ENCODE data around the gene TOM1L2. TPM values are rescaled to one million over a fixed set of nuclear protein-coding genes. Genes with fewer than 3 reads are reported as not detected.
"Not testable (repeated sequence)": the region's sequence is repeated elsewhere in the genome, so short reads cannot be mapped to it uniquely, and the experiment has no call there.

Gene TOM1L2
- total RNA-seq, 3 donors from 2014 or later: 5.5 to 6.6 (median 5.5) TPM

DNA sequence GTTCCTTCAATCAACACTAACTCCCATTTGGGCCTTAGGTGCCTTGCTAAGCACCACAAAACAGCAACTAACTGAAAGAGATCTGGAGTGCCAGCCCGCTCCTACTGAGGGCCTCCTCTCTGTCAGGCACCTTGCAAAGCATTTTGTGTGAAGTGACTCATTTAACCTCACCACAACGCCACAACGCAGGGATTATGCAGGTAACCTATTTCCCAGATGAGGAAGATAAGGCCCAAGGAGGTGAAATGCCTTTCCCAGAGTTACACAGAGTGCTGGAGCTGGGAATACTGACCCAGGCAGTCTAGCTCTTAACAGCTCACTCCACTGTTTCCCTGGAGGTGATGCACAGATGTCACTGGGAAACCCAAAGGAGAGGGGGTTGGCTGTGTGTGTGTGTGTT lies 33.3 kb upstream of the TOM1L2 start:
- no peak overlapping the region for H3K4me3 Mint-ChIP-seq
- H3K27me3 Mint-ChIP-seq (ENCODE audit: low read depth): no peaks in the 10 kb centered on the region
- peaks cover 16% of the 10 kb centered on the region for H3K36me3 Mint-ChIP-seq (ENCODE audit: insufficient read depth)
- ATAC-seq (no peak), DNase-seq (no peak)
- no peaks in the 10 kb centered on the region for H3K9me3 Mint-ChIP-seq
- H3K4me1 Mint-ChIP-seq (ENCODE audit: low read depth): no peaks in the 10 kb centered on the region

DNA sequence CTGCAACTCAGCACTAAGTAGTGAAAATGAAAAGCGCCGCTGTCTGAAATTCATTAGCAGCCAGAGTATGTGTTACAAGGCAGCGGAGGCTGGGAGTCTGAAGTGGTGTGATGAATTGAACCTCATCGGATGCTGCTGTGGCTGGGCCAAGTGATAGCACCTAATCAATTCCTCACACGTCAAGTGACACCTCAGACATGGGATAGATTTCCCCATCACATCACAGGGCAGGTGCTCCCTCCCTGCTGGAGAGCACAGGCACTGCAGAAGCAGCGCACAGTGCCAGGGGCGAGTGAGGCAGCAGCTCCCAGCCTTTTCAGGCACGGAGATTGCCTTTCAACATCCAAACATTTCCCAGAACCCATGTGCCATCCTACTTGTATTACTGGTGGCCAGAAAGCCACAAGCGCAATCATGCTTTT lies 32.7 kb upstream of the TOM1L2 start:
- Mint-ChIP-seq H3K36me3 (ENCODE audit: insufficient read depth) (peaks cover 16% of the 10 kb centered on the region), H3K27me3 (ENCODE audit: low read depth) (no peaks in the 10 kb centered on the region), H3K4me3 (no peak overlapping the region), H3K4me1 (ENCODE audit: low read depth) (no peaks in the 10 kb centered on the region), H3K9me3 (no peaks in the 10 kb centered on the region)
- no peak for DNase-seq
- ATAC-seq: no peak

DNA sequence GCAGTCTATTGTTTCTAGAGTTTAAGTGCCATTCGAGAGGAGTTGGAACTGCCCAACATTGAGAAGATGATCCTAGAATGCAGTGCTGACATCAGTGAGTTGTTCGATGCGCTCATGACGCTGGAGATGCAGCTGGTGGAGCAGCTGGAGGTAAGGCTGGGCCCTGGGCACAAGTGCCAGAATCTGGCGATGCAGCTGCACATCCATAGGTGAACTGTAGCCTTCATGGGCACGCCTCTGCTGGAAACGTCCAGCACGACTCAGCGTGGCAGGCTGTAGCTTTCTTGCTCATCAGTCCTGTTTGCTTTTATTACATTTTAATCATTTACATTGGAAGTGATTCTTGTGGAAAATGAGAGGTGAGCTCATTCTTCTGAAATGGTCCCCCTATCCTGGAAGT lies 32.1 kb upstream of the TOM1L2 start:
- Mint-ChIP-seq H3K27me3 (ENCODE audit: low read depth) (no peaks in the 10 kb centered on the region), H3K4me1 (ENCODE audit: low read depth) (no peaks in the 10 kb centered on the region), H3K4me3 (no peak overlapping the region), H3K36me3 (ENCODE audit: insufficient read depth) (peaks cover 12% of the 10 kb centered on the region), H3K9me3 (no peaks in the 10 kb centered on the region)
- ATAC-seq (no peak), DNase-seq (no peak)

GRCh38 chr17:18002171-18002570 lies 30.0 kb upstream of the TOM1L2 start:
- Mint-ChIP-seq H3K4me3 (no peak overlapping the region), H3K9me3 (no peaks in the 10 kb centered on the region), H3K4me1 (ENCODE audit: low read depth) (no peaks in the 10 kb centered on the region), H3K36me3 (ENCODE audit: insufficient read depth) (peaks cover 4% of the 10 kb centered on the region), H3K27me3 (ENCODE audit: low read depth) (no peaks in the 10 kb centered on the region)
- DNase-seq (no peak), ATAC-seq (no peak)

GRCh38 chr17:18000030-18000408 lies 27.8 kb upstream of the TOM1L2 start:
- no peaks in the 10 kb centered on the region for H3K27me3 Mint-ChIP-seq (ENCODE audit: low read depth)
- no peak for DNase-seq
- no peak for ATAC-seq
- H3K4me1 Mint-ChIP-seq (ENCODE audit: low read depth): no peaks in the 10 kb centered on the region
- no peaks in the 10 kb centered on the region for H3K9me3 Mint-ChIP-seq
- H3K4me3 Mint-ChIP-seq: no peak overlapping the region
- no peaks in the 10 kb centered on the region for H3K36me3 Mint-ChIP-seq (ENCODE audit: insufficient read depth)

DNA sequence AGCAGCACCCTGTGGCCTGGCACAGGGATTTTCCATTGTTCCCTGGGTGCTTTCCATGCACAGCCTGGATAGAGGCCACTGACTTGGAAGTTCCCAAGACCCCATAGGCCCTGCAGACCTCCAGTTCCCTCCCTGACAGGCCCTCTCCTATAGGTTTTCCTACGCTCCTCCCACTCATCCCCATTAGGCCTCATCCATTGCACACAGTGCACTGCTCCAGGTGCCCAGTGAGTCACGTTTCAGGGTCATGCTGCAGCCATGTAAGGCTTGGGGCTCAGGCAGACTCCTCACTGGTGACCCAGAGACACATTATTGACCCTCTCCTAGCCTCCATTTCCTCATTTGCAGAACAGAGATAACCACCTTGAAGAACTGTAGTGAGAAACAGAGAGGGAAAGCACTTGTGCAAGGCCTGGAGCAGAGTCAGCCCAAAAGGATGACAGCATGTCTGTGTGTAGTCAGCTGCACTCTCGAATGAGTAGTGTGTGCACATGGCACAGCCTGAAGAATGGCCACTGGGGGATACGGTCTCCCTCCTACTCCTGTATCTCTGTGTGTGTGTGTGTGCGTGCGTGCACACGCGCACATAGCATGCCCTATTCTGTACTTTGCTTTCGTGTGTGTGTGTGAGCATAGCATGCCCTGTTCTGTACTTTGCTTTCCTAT lies 27.3 kb upstream of the TOM1L2 start:
- Mint-ChIP-seq H3K4me1 (ENCODE audit: low read depth) (no peaks in the 10 kb centered on the region), H3K9me3 (no peaks in the 10 kb centered on the region), H3K4me3 (no peak overlapping the region), H3K27me3 (ENCODE audit: low read depth) (no peaks in the 10 kb centered on the region), H3K36me3 (ENCODE audit: insufficient read depth) (no peaks in the 10 kb centered on the region)
- ATAC-seq (no peak), DNase-seq (no peak)

- no peak for DNase-seq
- H3K4me1 Mint-ChIP-seq (ENCODE audit: low read depth): no peaks in the 10 kb centered on the region
- H3K27me3 Mint-ChIP-seq (ENCODE audit: low read depth): no peaks in the 10 kb centered on the region
- no peaks in the 10 kb centered on the region for H3K36me3 Mint-ChIP-seq (ENCODE audit: insufficient read depth)
- H3K9me3 Mint-ChIP-seq: no peaks in the 10 kb centered on the region
- ATAC-seq: no peak
- no peak overlapping the region for H3K4me3 Mint-ChIP-seq
Measured at GRCh38 chr17:17998934-17999333, 26.7 kb upstream of the TOM1L2 start.

- H3K4me3 Mint-ChIP-seq: not testable (repeated sequence)
Measured at GRCh38 chr17:17995887-17996286, 23.7 kb upstream of the TOM1L2 start.

GRCh38 chr17:17994271-17995069 lies 22.3 kb upstream of the TOM1L2 start:
- no peak overlapping the region for H3K4me3 Mint-ChIP-seq
- no peaks in the 10 kb centered on the region for H3K36me3 Mint-ChIP-seq (ENCODE audit: insufficient read depth)
- ATAC-seq: peak in 1 of 2 donors; percentile 33
- no peaks in the 10 kb centered on the region for H3K9me3 Mint-ChIP-seq
- no peak for DNase-seq
- H3K4me1 Mint-ChIP-seq (ENCODE audit: low read depth): peaks cover 1% of the 10 kb centered on the region
- no peaks in the 10 kb centered on the region for H3K27me3 Mint-ChIP-seq (ENCODE audit: low read depth)

More at GRCh38 chr17:17995887-17996286, 23.7 kb upstream of the TOM1L2 start:
- not testable (repeated sequence) for H3K36me3 Mint-ChIP-seq (ENCODE audit: insufficient read depth); ATAC-seq; H3K27me3 Mint-ChIP-seq (ENCODE audit: low read depth); H3K4me1 Mint-ChIP-seq (ENCODE audit: low read depth); DNase-seq; H3K9me3 Mint-ChIP-seq

- Mint-ChIP-seq H3K36me3 (ENCODE audit: insufficient read depth) (no peaks in the 10 kb centered on the region), H3K27me3 (ENCODE audit: low read depth) (no peaks in the 10 kb centered on the region), H3K4me3 (no peak overlapping the region), H3K4me1 (ENCODE audit: low read depth) (peaks cover 1% of the 10 kb centered on the region), H3K9me3 (no peaks in the 10 kb centered on the region)
- DNase-seq (no peak), ATAC-seq (no peak)
Measured at GRCh38 chr17:17993852-17994251, 21.7 kb upstream of the TOM1L2 start.

- Mint-ChIP-seq H3K27me3 (ENCODE audit: low read depth) (no peaks in the 10 kb centered on the region), H3K4me3 (no peak overlapping the region), H3K9me3 (no peaks in the 10 kb centered on the region), H3K36me3 (ENCODE audit: insufficient read depth) (no peaks in the 10 kb centered on the region), H3K4me1 (ENCODE audit: low read depth) (peaks cover 1% of the 10 kb centered on the region)
- no peak for ATAC-seq
- DNase-seq: no peak
Measured at GRCh38 chr17:17993366-17993765, 21.2 kb upstream of the TOM1L2 start.

- H3K4me1 Mint-ChIP-seq (ENCODE audit: low read depth): peaks cover 1% of the 10 kb centered on the region
- H3K36me3 Mint-ChIP-seq (ENCODE audit: insufficient read depth): no peaks in the 10 kb centered on the region
- ATAC-seq: no peak
Measured at GRCh38 chr17:17990282-17990681, 18.1 kb upstream of the TOM1L2 start.

DNA sequence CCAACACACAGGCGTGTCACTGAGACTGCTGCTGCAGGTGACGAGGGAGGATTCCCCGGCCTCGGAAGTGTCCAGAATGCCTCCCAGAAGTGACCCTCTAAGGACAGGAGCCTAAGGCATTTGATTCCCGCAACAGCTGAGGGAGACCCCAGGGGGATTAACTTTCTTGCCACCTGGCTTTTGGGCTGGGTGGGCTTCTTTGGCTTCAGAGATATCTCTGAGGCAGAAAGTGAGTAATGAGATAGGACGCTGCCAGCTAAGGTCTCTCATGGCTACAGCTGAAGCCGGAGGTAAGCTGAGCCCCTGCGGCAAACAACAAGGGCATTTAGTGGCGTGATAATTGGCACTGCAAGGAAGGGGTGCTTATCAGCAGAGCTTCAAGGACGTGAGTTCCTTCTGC lies 17.4 kb upstream of the TOM1L2 start:
- ATAC-seq (no peak), DNase-seq (no peak)
- peaks cover 1% of the 10 kb centered on the region for H3K4me1 Mint-ChIP-seq (ENCODE audit: low read depth)
- no peak overlapping the region for H3K4me3 Mint-ChIP-seq
- H3K9me3 Mint-ChIP-seq: no peaks in the 10 kb centered on the region
- no peaks in the 10 kb centered on the region for H3K27me3 Mint-ChIP-seq (ENCODE audit: low read depth)
- no peaks in the 10 kb centered on the region for H3K36me3 Mint-ChIP-seq (ENCODE audit: insufficient read depth)

More at GRCh38 chr17:17990282-17990681, 18.1 kb upstream of the TOM1L2 start:
- no peak for DNase-seq
- no peaks in the 10 kb centered on the region for H3K27me3 Mint-ChIP-seq (ENCODE audit: low read depth)
- H3K9me3 Mint-ChIP-seq: no peaks in the 10 kb centered on the region
- no peak overlapping the region for H3K4me3 Mint-ChIP-seq

GRCh38 chr17:17989081-17989480 lies 16.9 kb upstream of the TOM1L2 start:
- Mint-ChIP-seq H3K27me3 (ENCODE audit: low read depth) (no peaks in the 10 kb centered on the region), H3K4me3 (no peak overlapping the region), H3K9me3 (no peaks in the 10 kb centered on the region), H3K36me3 (ENCODE audit: insufficient read depth) (no peaks in the 10 kb centered on the region), H3K4me1 (ENCODE audit: low read depth) (peaks cover 1% of the 10 kb centered on the region)
- ATAC-seq: no peak
- DNase-seq: no peak

DNA sequence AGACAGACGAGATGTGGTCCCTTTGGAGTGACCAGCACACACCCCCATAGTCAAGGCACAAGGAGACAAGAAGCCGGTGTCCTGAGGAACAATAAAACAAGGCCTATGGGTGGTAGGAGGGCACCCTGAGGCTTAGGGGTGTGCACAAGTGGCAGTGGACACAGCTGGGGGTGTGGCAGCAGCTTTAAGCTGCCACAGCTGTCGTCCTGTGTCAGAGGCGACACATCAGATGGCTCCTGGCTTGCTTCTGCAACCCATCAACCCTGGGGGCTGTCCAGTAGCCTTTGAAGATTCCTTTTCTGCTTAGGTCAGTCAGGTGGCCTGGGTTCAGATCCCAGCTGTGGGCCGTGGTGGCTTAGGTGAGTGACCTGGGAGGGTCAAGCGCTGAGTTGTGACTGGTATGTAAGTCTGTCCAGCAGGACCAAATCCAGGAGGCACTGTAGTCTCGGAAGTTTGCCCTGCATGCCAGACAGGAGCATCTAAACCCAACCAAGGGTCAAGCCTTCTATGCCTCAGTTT lies 16.3 kb upstream of the TOM1L2 start:
- no peak for DNase-seq
- Mint-ChIP-seq H3K4me3 (no peak overlapping the region), H3K36me3 (ENCODE audit: insufficient read depth) (no peaks in the 10 kb centered on the region), H3K27me3 (ENCODE audit: low read depth) (no peaks in the 10 kb centered on the region), H3K9me3 (no peaks in the 10 kb centered on the region), H3K4me1 (ENCODE audit: low read depth) (peaks cover 1% of the 10 kb centered on the region)
- ATAC-seq: no peak

All from activated T-cell treated with anti-CD3 and anti-CD28 coated beads, Interleukin-2, amount 50 U/mL, for 4 hours (primary cell).